ENCODE data around the gene RAD51AP2.

GRCh38 chr2:17506736-17507616, 11.3 kb downstream of the RAD51AP2 start:
- TF ChIP-seq ZNF274 (IDR thresholded peaks at IDR 0.05; ENCODE audit: low read depth, low read length) (no peak), YY1 (IDR thresholded peaks at IDR 0.05; ENCODE audit: insufficient read depth, insufficient read length) (no peak), SUZ12 (IDR thresholded peaks at IDR 0.05; ENCODE audit: extremely low read depth, insufficient read depth, insufficient read length) (no peak)
